ENCODE measurements around the gene CIB2. TPM values are rescaled to one million over a fixed set of nuclear protein-coding genes. Genes with fewer than 3 reads are reported as not detected.
"Not testable (repeated sequence)": the region's sequence is repeated elsewhere in the genome, so short reads cannot be mapped to it uniquely, and the experiment has no call there.

Gene CIB2
- total RNA-seq, 4 donors from 2014 or later, result 2.0 to 8.5 (median 6.5) TPM

GRCh38 chr15:78155355-78155939, 24.2 kb upstream of the CIB2 start:
- H3K27ac ChIP-seq, result no peak overlapping the region
- TF ChIP-seq POLR2A (IDR thresholded peaks at IDR 0.05) (no peak), POLR2AphosphoS5 (IDR thresholded peaks at IDR 0.05) (no peak), EP300 (IDR thresholded peaks at IDR 0.05) (no peak), CTCF (IDR thresholded peaks at IDR 0.05) (no peak)
- H3K36me3 ChIP-seq, result peaks cover 25% of the 10 kb centered on the region
- no peaks in the 10 kb centered on the region for H3K27me3 ChIP-seq
- no peak overlapping the region for H3K4me3 ChIP-seq
- H3K9me3 ChIP-seq, result no peaks in the 10 kb centered on the region
- no peak for DNase-seq (ENCODE audit: low spot score in 2 of 2)
- 61% methylated on average over 4 of the region's 4 CpGs for WGBS
- H3K4me1 ChIP-seq, result peaks cover 18% of the 10 kb centered on the region

- Histone ChIP-seq H3K4me3 (no peak overlapping the region), H3K36me3 (peaks cover 20% of the 10 kb centered on the region), H3K4me1 (peaks cover 23% of the 10 kb centered on the region), H3K27me3 (no peaks in the 10 kb centered on the region), H3K27ac (no peak overlapping the region), H3K9me3 (no peaks in the 10 kb centered on the region)
- DNase-seq (ENCODE audit: low spot score in 2 of 2), result no peak
- 69% methylated on average over 3 of the region's 3 CpGs for WGBS
- TF ChIP-seq POLR2AphosphoS5 (IDR thresholded peaks at IDR 0.05) (no peak), CTCF (IDR thresholded peaks at IDR 0.05) (no peak), POLR2A (IDR thresholded peaks at IDR 0.05) (no peak), EP300 (IDR thresholded peaks at IDR 0.05) (no peak)
Observed at GRCh38 chr15:78154955-78155354, 23.7 kb upstream of the CIB2 start.

- WGBS, result 95% methylated on average over 8 of the region's 8 CpGs
- DNase-seq (ENCODE audit: low spot score in 2 of 2); H3K27me3 ChIP-seq; H3K9me3 ChIP-seq; H3K4me3 ChIP-seq; H3K36me3 ChIP-seq; H3K27ac ChIP-seq: not testable (repeated sequence)
- H3K4me1 ChIP-seq, result peaks cover 44% of the 10 kb centered on the region
Observed at GRCh38 chr15:78151075-78151474, 19.8 kb upstream of the CIB2 start.

- TF ChIP-seq POLR2AphosphoS5 (IDR thresholded peaks at IDR 0.05) (no peak), EP300 (IDR thresholded peaks at IDR 0.05) (no peak), CTCF (IDR thresholded peaks at IDR 0.05) (no peak), POLR2A (IDR thresholded peaks at IDR 0.05) (no peak)
- DNase-seq (ENCODE audit: low spot score in 2 of 2), result peak in 1 of 2 donors; percentile 20
- H3K9me3 ChIP-seq, result no peaks in the 10 kb centered on the region
- no peaks in the 10 kb centered on the region for H3K27me3 ChIP-seq
- peak overlapping the region; percentile 86 for H3K27ac ChIP-seq
- 20% methylated on average over 10 of the region's 20 CpGs for WGBS
- H3K4me1 ChIP-seq, result peaks cover 34% of the 10 kb centered on the region
- H3K36me3 ChIP-seq, result peaks cover 4% of the 10 kb centered on the region
- H3K4me3 ChIP-seq, result peak overlapping the region; percentile 87
Observed at GRCh38 chr15:78149805-78150751, 18.8 kb upstream of the CIB2 start.

- no peaks in the 10 kb centered on the region for H3K9me3 ChIP-seq
- peak; percentile 99 to 100 for DNase-seq (ENCODE audit: low spot score in 2 of 2)
- 1% methylated on average over 12 of the region's 79 CpGs for WGBS
- H3K27me3 ChIP-seq, result no peaks in the 10 kb centered on the region
- no peaks in the 10 kb centered on the region for H3K36me3 ChIP-seq
- peak within 1 kb of the TSS; percentile 87 for H3K4me3 ChIP-seq
- no peak for TF ChIP-seq EP300 (IDR thresholded peaks at IDR 0.05)
- peak in 1 of 3 donors; percentile 51 for TF ChIP-seq POLR2AphosphoS5 (IDR thresholded peaks at IDR 0.05)
- no peak for TF ChIP-seq CTCF (IDR thresholded peaks at IDR 0.05)
- TF ChIP-seq POLR2A (IDR thresholded peaks at IDR 0.05), result no peak
- peaks cover 33% of the 10 kb centered on the region for H3K4me1 ChIP-seq
- peak within 1 kb of the TSS; percentile 86 for H3K27ac ChIP-seq
Observed at GRCh38 chr15:78149068-78149804, 18.0 kb upstream of the CIB2 start, which contains the start of gene IDH3A. Gene IDH3A, plus strand, starts transcription at chr15:78149362. Its CDS starts 42 bp downstream, at chr15:78149404.

Measured in suprapubic skin (tissue), 4 donors.